Esophagus (tissue), 2 donors: Measurements from ENCODE around the gene TESK2. TPM values are rescaled to one million over a fixed set of nuclear protein-coding genes. Genes with fewer than 3 reads are reported as not detected.
A peak's percentile ranks its signal among the peaks of the same experiment; 100 is the strongest.

Source experiments
- H3K27ac ChIP-seq, 2 donors: one replicate each; pipeline ENCODE4 v1.5.1; 2013; ENCODE audit warnings: low read depth in 2 of 2, mild to moderate bottlenecking in 2 of 2, inconsistent platforms in 1 of 2, low read length in 1 of 2, moderate library complexity in 1 of 2
- H3K27me3 ChIP-seq, 2 donors: one replicate each; pipeline ENCODE4 v1.6.1; 2013; ENCODE audit warnings: low read length in 2 of 2, control low read depth in 1 of 2, mild to moderate bottlenecking in 1 of 2; ENCODE audit not compliant: insufficient read depth in 2 of 2, control insufficient read depth in 1 of 2
- H3K36me3 ChIP-seq, 2 donors: one replicate each; pipeline ENCODE4 v1.6.1; 2013; ENCODE audit warnings: low read length in 1 of 2; ENCODE audit not compliant: control insufficient read depth in 2 of 2, insufficient read depth in 2 of 2
- H3K4me1 ChIP-seq, 2 donors: one replicate each; pipeline ENCODE4 v1.6.1; 2013; ENCODE audit warnings: low read length in 1 of 2; ENCODE audit not compliant: control insufficient read depth in 2 of 2, insufficient read depth in 2 of 2
- H3K4me3 ChIP-seq, 2 donors: one replicate each; pipeline ENCODE4 v1.5.1; 2013; ENCODE audit warnings: low read length in 2 of 2, mild to moderate bottlenecking in 2 of 2, low read depth in 1 of 2, moderate library complexity in 1 of 2
- H3K9me3 ChIP-seq, 2 donors: one replicate each; pipeline ENCODE4 v1.6.1; 2013; ENCODE audit warnings: mild to moderate bottlenecking in 2 of 2, low read depth in 1 of 2, low read length in 1 of 2, moderate library complexity in 1 of 2; ENCODE audit not compliant: control insufficient read depth in 2 of 2, insufficient read depth in 1 of 2
- WGBS, 2 donors: extraction: QIAGEN DNeasy Blood & Tissue Kit; methylation state at CpG; one replicate each; pipeline ENCODE4 v1.1.7; 2013; 5-methylcytosine and 5-hydroxymethylcytosine counted together
- polyA plus RNA-seq, 2 donors: library from polyadenylated mRNA; stranded (reverse); fragments of 200-250 nt; gene quantifications; one replicate each; pipeline ENCODE4 v1.2.3, GENCODE V29; 2013
- donor health status: healthy with polysubstance abuse.
- donor health status: Bipolar disorder and iron deficiency.

TESK2 gene
- polyA plus RNA-seq, 2 donors = 4.0 to 4.3 TPM

- Histone ChIP-seq H3K36me3 (peaks cover 0 to 14% of the 10 kb centered on the region in 2 donors), H3K27ac (no peak overlapping the region), H3K27me3 (no peaks in the 10 kb centered on the region), H3K4me1 (peaks cover 4 to 13% of the 10 kb centered on the region in 2 donors), H3K4me3 (peak overlapping the region; percentile 43 to 53), H3K9me3 (no peaks in the 10 kb centered on the region)
- 63 to 70% methylated on average over 17 to 19 of the region's 19 CpGs for WGBS, 2 donors
Measured at GRCh38 chr1:45327644-45328515, 163.1 kb downstream of the TESK2 start.

GRCh38 chr1:45326627-45327623 is 164.0 kb downstream of the TESK2 start, which contains the start of gene HPDL:
Gene HPDL (plus strand): TSS chr1:45326895. CDS start chr1:45327149, 254 bp downstream.
- Histone ChIP-seq H3K27ac (no peak within 1 kb of the TSS), H3K4me3 (peak within 1 kb of the TSS; percentile 43 to 53), H3K4me1 (peaks cover 4 to 13% of the 10 kb centered on the region in 2 donors), H3K36me3 (peaks cover 0 to 9% of the 10 kb centered on the region in 2 donors), H3K9me3 (no peaks in the 10 kb centered on the region), H3K27me3 (no peaks in the 10 kb centered on the region)
- WGBS, 2 donors = 5 to 9% methylated on average over 81 to 96 of the region's 96 CpGs

GRCh38 chr1:45325851-45326506 is 165.0 kb downstream of the TESK2 start:
- Histone ChIP-seq H3K4me3 (no peak overlapping the region), H3K27ac (no peak overlapping the region)
- 55 to 59% methylated on average over 6 of the region's 6 CpGs for WGBS, 2 donors

GRCh38 chr1:45322486-45323040 is 168.4 kb downstream of the TESK2 start:
- peaks cover 0 to 11% of the 10 kb centered on the region in 2 donors for H3K4me1 ChIP-seq
- no peaks in the 10 kb centered on the region for H3K27me3 ChIP-seq
- no peak overlapping the region for H3K4me3 ChIP-seq
- peaks cover 0 to under 1% of the 10 kb centered on the region in 2 donors for H3K36me3 ChIP-seq
- H3K27ac ChIP-seq = no peak overlapping the region
- WGBS, 2 donors = 88 to 89% methylated on average over 10 of the region's 10 CpGs
- H3K9me3 ChIP-seq = no peaks in the 10 kb centered on the region

More at GRCh38 chr1:45325851-45326506, 165.0 kb downstream of the TESK2 start:
- Histone ChIP-seq H3K4me1 (peaks cover 0 to 13% of the 10 kb centered on the region in 2 donors), H3K36me3 (peaks cover 0 to 2% of the 10 kb centered on the region in 2 donors), H3K9me3 (no peaks in the 10 kb centered on the region), H3K27me3 (no peaks in the 10 kb centered on the region)

GRCh38 chr1:45321444-45321843 is 169.5 kb downstream of the TESK2 start:
- H3K4me3 ChIP-seq = no peak overlapping the region
- H3K9me3 ChIP-seq = no peaks in the 10 kb centered on the region
- H3K4me1 ChIP-seq = peaks cover 0 to under 1% of the 10 kb centered on the region in 2 donors
- H3K27me3 ChIP-seq = no peaks in the 10 kb centered on the region
- H3K27ac ChIP-seq = no peak overlapping the region
- WGBS, 2 donors = 89 to 92% methylated on average over 5 of the region's 5 CpGs
- no peaks in the 10 kb centered on the region for H3K36me3 ChIP-seq

GRCh38 chr1:45319761-45320160 is 171.2 kb downstream of the TESK2 start:
- Histone ChIP-seq H3K27ac (no peak overlapping the region), H3K36me3 (no peaks in the 10 kb centered on the region), H3K9me3 (no peaks in the 10 kb centered on the region), H3K27me3 (no peaks in the 10 kb centered on the region), H3K4me3 (no peak overlapping the region), H3K4me1 (no peaks in the 10 kb centered on the region)
- WGBS, 2 donors = 85 to 91% methylated on average over 4 of the region's 4 CpGs

- no peaks in the 10 kb centered on the region for H3K27me3 ChIP-seq
- 63 to 67% methylated on average over 4 of the region's 4 CpGs for WGBS, 2 donors
- no peak overlapping the region for H3K27ac ChIP-seq
- no peaks in the 10 kb centered on the region for H3K36me3 ChIP-seq
- no peak overlapping the region for H3K4me3 ChIP-seq
- no peaks in the 10 kb centered on the region for H3K4me1 ChIP-seq
- no peaks in the 10 kb centered on the region for H3K9me3 ChIP-seq
Measured at GRCh38 chr1:45317166-45317565, 173.8 kb downstream of the TESK2 start.

GRCh38 chr1:45314266-45314665 is 176.7 kb downstream of the TESK2 start:
- no peaks in the 10 kb centered on the region for H3K27me3 ChIP-seq
- H3K36me3 ChIP-seq = no peaks in the 10 kb centered on the region
- WGBS, 2 donors = 70 to 75% methylated on average over 3 of the region's 3 CpGs

More at GRCh38 chr1:45314266-45314665, 176.7 kb downstream of the TESK2 start:
- no peak overlapping the region for H3K27ac ChIP-seq
- no peak overlapping the region for H3K4me3 ChIP-seq
- H3K4me1 ChIP-seq = no peaks in the 10 kb centered on the region
- no peaks in the 10 kb centered on the region for H3K9me3 ChIP-seq
